Cardiac fibroblast (primary cell): ENCODE data around the gene PAQR4.
A peak's percentile ranks its signal among the peaks of the same experiment; 100 is the strongest.

ENCODE experiments used
- DNase-seq, 2 donors: peaks; one replicate each; pipeline versions ENCODE4 v3.0.0 to v3.0.0-alpha.2; 2010; ENCODE audit warnings: low read depth in 2 of 2
- H3K4me3 ChIP-seq, 2 donors: replicated peaks in 1 of 2; 1 replicate in 1 of 2; 2 replicates in 1 of 2; pipeline ENCODE4 v1.5.1; 2011; ENCODE audit warnings: low read depth in 2 of 2, low read length in 2 of 2, mild to moderate bottlenecking in 2 of 2, moderate library complexity in 1 of 2
- CTCF ChIP-seq: IDR thresholded peaks from one replicate; pipeline ENCODE4 v1.5.1; 2011; ENCODE audit warnings: low read depth, mild to moderate bottlenecking, low read length, inconsistent platforms

Gene PAQR4

GRCh38 chr16:2981177-2981898 lies 12.2 kb downstream of the PAQR4 start:
- H3K4me3 ChIP-seq = peak overlapping the region in 1 of 2 donors; percentile 71
- DNase-seq = peak in 1 of 2 donors; percentile 23
- no peak for TF ChIP-seq CTCF

GRCh38 chr16:2981899-2982250 lies 12.7 kb downstream of the PAQR4 start:
- no peak for DNase-seq
- no peak for TF ChIP-seq CTCF
- no peak overlapping the region for H3K4me3 ChIP-seq

GRCh38 chr16:2982402-2982801 lies 13.3 kb downstream of the PAQR4 start:
- no peak overlapping the region for H3K4me3 ChIP-seq
- DNase-seq = no peak
- TF ChIP-seq CTCF = no peak

GRCh38 chr16:2983706-2984136 lies 14.6 kb downstream of the PAQR4 start:
- peak; percentile 44 for TF ChIP-seq CTCF
- DNase-seq = peak; percentile 74 to 82
- peak overlapping the region; percentile 13 to 33 for H3K4me3 ChIP-seq

- no peak for TF ChIP-seq CTCF
- H3K4me3 ChIP-seq = no peak overlapping the region
- DNase-seq = no peak
Measured at GRCh38 chr16:2985462-2985861, 16.3 kb downstream of the PAQR4 start.

GRCh38 chr16:2985893-2986355 lies 16.8 kb downstream of the PAQR4 start:
- no peak for DNase-seq
- H3K4me3 ChIP-seq = no peak overlapping the region
- no peak for TF ChIP-seq CTCF
